ENCODE data around the gene PARD3B.

PARD3B gene

GRCh38 chr2:205047273-205047839, 502.1 kb downstream of the PARD3B start:
- Mint-ChIP-seq H3K27ac (ENCODE audit: low read depth) (no peak overlapping the region), H3K4me3 (no peak overlapping the region), H3K9me3 (peaks cover 4% of the 10 kb centered on the region), H3K4me1 (no peaks in the 10 kb centered on the region), H3K36me3 (ENCODE audit: insufficient read depth) (no peaks in the 10 kb centered on the region), H3K27me3 (no peaks in the 10 kb centered on the region)
- ATAC-seq (replicated peaks; ENCODE audit: extremely low read depth, poor library complexity, severe bottlenecking): no peak
- DNase-seq (ENCODE audit: low spot score in 2 of 2): no peak

- H3K4me3 Mint-ChIP-seq: no peak overlapping the region
- no peaks in the 10 kb centered on the region for H3K36me3 Mint-ChIP-seq (ENCODE audit: insufficient read depth)
- no peaks in the 10 kb centered on the region for H3K4me1 Mint-ChIP-seq
- H3K27me3 Mint-ChIP-seq: no peaks in the 10 kb centered on the region
- DNase-seq (ENCODE audit: low spot score in 2 of 2): no peak
- H3K27ac Mint-ChIP-seq (ENCODE audit: low read depth): no peak overlapping the region
- no peak for ATAC-seq (replicated peaks; ENCODE audit: extremely low read depth, poor library complexity, severe bottlenecking)
- H3K9me3 Mint-ChIP-seq: peaks cover 4% of the 10 kb centered on the region
Observed at GRCh38 chr2:205051417-205051816, 506.1 kb downstream of the PARD3B start.

GRCh38 chr2:205052781-205053180, 507.5 kb downstream of the PARD3B start:
- Mint-ChIP-seq H3K4me1 (no peaks in the 10 kb centered on the region), H3K9me3 (peaks cover 6% of the 10 kb centered on the region), H3K4me3 (no peak overlapping the region), H3K27me3 (no peaks in the 10 kb centered on the region), H3K36me3 (ENCODE audit: insufficient read depth) (peaks cover 1% of the 10 kb centered on the region), H3K27ac (ENCODE audit: low read depth) (no peak overlapping the region)
- no peak for DNase-seq (ENCODE audit: low spot score in 2 of 2)
- ATAC-seq (replicated peaks; ENCODE audit: extremely low read depth, poor library complexity, severe bottlenecking): no peak

DNA sequence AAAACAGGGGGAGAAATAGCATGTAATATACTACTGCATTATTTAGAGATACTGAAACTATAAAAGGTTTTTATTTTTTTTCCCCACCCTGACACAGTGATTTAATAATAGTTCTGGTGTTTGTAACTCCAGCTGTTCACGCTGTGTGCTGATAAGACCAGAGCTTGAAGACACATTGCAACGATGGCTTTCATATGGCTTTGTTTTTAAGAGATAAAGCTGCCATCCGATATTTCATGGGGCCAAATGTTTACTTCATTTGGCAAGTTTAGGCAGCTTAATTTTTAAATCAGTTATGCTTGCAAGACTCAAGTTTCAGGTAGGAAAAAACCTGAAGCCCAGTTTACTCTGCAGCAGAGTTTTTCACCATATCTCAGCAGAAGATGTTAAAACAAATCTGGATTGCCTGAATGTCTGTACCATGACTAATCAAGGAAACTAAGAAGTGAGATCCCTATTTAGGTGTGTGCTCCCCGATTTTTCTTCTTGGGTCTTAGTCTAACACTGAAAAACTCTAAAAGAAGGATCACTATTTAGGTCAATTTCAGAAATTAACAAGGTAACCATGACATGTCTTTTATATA, 508.6 kb downstream of the PARD3B start:
- H3K9me3 Mint-ChIP-seq: peaks cover 12% of the 10 kb centered on the region

GRCh38 chr2:205054789-205055188, 509.5 kb downstream of the PARD3B start:
- no peak overlapping the region for H3K27ac Mint-ChIP-seq (ENCODE audit: low read depth)

More for the DNA sequence above, 508.6 kb downstream of the PARD3B start:
- no peak for ATAC-seq (replicated peaks; ENCODE audit: extremely low read depth, poor library complexity, severe bottlenecking)
- H3K4me1 Mint-ChIP-seq: no peaks in the 10 kb centered on the region
- peaks cover 1% of the 10 kb centered on the region for H3K36me3 Mint-ChIP-seq (ENCODE audit: insufficient read depth)
- H3K4me3 Mint-ChIP-seq: no peak overlapping the region
- DNase-seq (ENCODE audit: low spot score in 2 of 2): no peak
- H3K27me3 Mint-ChIP-seq: no peaks in the 10 kb centered on the region
- no peak overlapping the region for H3K27ac Mint-ChIP-seq (ENCODE audit: low read depth)

DNA sequence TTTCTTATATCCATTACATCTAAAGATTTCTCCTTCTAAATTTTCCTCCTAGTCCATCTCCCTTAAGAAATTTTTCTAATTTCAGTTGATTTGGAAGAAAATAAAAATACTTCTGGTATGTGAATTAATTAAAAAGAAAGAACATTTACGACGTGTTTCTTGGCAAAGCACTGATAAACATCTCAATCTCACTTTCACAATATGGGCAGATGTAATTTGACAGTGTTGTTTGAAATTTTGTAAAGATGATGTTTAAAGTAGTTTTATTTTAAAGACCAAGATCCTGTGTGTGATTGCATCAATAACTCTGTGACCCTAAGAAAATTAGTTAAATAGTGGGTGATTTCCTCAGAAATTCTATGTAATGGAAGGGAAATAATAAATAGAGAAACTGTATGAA, 510.0 kb downstream of the PARD3B start:
- Mint-ChIP-seq H3K27ac (ENCODE audit: low read depth) (no peak overlapping the region), H3K36me3 (ENCODE audit: insufficient read depth) (peaks cover 1% of the 10 kb centered on the region), H3K27me3 (no peaks in the 10 kb centered on the region), H3K4me1 (no peaks in the 10 kb centered on the region), H3K4me3 (no peak overlapping the region), H3K9me3 (peaks cover 16% of the 10 kb centered on the region)
- no peak for DNase-seq (ENCODE audit: low spot score in 2 of 2)
- no peak for ATAC-seq (replicated peaks; ENCODE audit: extremely low read depth, poor library complexity, severe bottlenecking)

More at GRCh38 chr2:205054789-205055188, 509.5 kb downstream of the PARD3B start:
- Mint-ChIP-seq H3K4me3 (no peak overlapping the region), H3K36me3 (ENCODE audit: insufficient read depth) (peaks cover 1% of the 10 kb centered on the region), H3K27me3 (no peaks in the 10 kb centered on the region), H3K4me1 (no peaks in the 10 kb centered on the region), H3K9me3 (peaks cover 18% of the 10 kb centered on the region)
- ATAC-seq (replicated peaks; ENCODE audit: extremely low read depth, poor library complexity, severe bottlenecking): no peak
- DNase-seq (ENCODE audit: low spot score in 2 of 2): no peak

- H3K4me3 Mint-ChIP-seq: no peak overlapping the region
- ATAC-seq (replicated peaks; ENCODE audit: extremely low read depth, poor library complexity, severe bottlenecking) (no peak), DNase-seq (ENCODE audit: low spot score in 2 of 2) (no peak)
- peaks cover 1% of the 10 kb centered on the region for H3K36me3 Mint-ChIP-seq (ENCODE audit: insufficient read depth)
- no peaks in the 10 kb centered on the region for H3K27me3 Mint-ChIP-seq
- H3K4me1 Mint-ChIP-seq: no peaks in the 10 kb centered on the region
- no peak overlapping the region for H3K27ac Mint-ChIP-seq (ENCODE audit: low read depth)
- peaks cover 16% of the 10 kb centered on the region for H3K9me3 Mint-ChIP-seq
Observed at GRCh38 chr2:205056151-205056561, 510.9 kb downstream of the PARD3B start.

GRCh38 chr2:205058409-205058808, 513.1 kb downstream of the PARD3B start:
- DNase-seq (ENCODE audit: low spot score in 2 of 2) (no peak), ATAC-seq (replicated peaks; ENCODE audit: extremely low read depth, poor library complexity, severe bottlenecking) (no peak)
- Mint-ChIP-seq H3K27ac (ENCODE audit: low read depth) (no peak overlapping the region), H3K9me3 (peaks cover 16% of the 10 kb centered on the region), H3K27me3 (no peaks in the 10 kb centered on the region), H3K4me1 (no peaks in the 10 kb centered on the region), H3K36me3 (ENCODE audit: insufficient read depth) (peaks cover 1% of the 10 kb centered on the region), H3K4me3 (no peak overlapping the region)

DNA sequence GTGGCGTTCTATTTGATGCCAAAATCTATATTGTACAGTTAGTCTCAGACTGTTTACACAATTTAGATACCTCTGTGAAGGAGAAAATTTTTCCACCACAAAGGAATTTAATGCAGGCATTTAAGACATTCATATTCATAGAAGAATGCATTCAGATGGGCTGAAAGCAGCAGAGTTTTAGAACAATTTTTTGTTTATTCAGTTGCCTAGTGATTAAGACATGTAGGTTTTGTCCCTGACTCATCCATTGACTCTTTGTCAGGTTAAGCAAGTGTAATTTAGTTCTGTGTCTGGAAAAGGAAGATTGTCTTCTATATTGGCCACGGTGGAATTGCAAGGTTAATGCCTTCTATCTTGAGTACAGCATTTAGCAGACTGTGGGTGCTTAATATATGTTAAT, 515.0 kb downstream of the PARD3B start:
- Mint-ChIP-seq H3K36me3 (ENCODE audit: insufficient read depth) (peaks cover 1% of the 10 kb centered on the region), H3K27ac (ENCODE audit: low read depth) (no peak overlapping the region), H3K4me1 (no peaks in the 10 kb centered on the region), H3K4me3 (no peak overlapping the region), H3K27me3 (no peaks in the 10 kb centered on the region), H3K9me3 (peaks cover 16% of the 10 kb centered on the region)
- DNase-seq (ENCODE audit: low spot score in 2 of 2) (no peak), ATAC-seq (replicated peaks; ENCODE audit: extremely low read depth, poor library complexity, severe bottlenecking) (no peak)

DNA sequence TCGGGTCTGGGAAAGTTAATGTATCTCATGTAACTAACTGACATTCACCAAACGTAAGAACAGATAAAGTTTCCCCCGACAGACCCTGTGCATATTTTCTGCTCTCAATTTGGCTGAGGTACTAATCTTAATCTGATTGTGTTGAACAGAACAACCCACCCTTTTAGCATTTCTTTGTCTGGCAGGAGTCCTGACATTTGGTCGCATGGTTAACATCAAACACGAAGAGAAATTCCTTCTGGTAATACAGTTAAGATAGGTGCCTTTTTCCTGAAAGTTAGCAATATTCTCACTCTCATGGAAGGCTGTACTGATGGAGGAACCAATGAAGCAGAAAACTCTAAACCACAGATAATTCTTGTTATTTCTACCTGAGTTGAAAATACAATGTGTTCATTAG, 520.8 kb downstream of the PARD3B start:
- H3K4me1 Mint-ChIP-seq: no peaks in the 10 kb centered on the region
- no peaks in the 10 kb centered on the region for H3K27me3 Mint-ChIP-seq
- no peak overlapping the region for H3K27ac Mint-ChIP-seq (ENCODE audit: low read depth)
- no peaks in the 10 kb centered on the region for H3K9me3 Mint-ChIP-seq
- DNase-seq (ENCODE audit: low spot score in 2 of 2) (no peak), ATAC-seq (replicated peaks; ENCODE audit: extremely low read depth, poor library complexity, severe bottlenecking) (no peak)
- no peaks in the 10 kb centered on the region for H3K36me3 Mint-ChIP-seq (ENCODE audit: insufficient read depth)
- no peak overlapping the region for H3K4me3 Mint-ChIP-seq

DNA sequence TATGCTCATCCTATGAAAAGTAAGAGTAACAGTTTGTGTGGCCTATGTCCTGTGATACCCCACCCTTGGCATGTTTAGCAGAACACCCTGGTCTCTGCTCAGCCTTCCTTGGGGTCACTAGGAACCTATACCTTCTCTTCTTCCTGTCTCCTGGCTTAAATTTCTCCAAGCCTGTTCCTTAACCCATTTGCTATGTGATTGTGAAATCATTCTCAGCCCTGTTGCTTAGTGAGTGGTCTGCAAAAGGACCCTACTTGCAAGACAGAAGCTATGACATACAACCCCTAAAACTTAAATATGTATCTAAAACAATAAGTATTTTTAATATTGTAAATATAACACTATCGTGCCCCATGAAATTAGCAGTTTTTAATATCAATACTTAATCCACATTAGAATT, 524.7 kb downstream of the PARD3B start:
- DNase-seq (ENCODE audit: low spot score in 2 of 2) (no peak), ATAC-seq (replicated peaks; ENCODE audit: extremely low read depth, poor library complexity, severe bottlenecking) (no peak)
- Mint-ChIP-seq H3K4me3 (no peak overlapping the region), H3K36me3 (ENCODE audit: insufficient read depth) (no peaks in the 10 kb centered on the region), H3K27me3 (no peaks in the 10 kb centered on the region), H3K4me1 (no peaks in the 10 kb centered on the region), H3K27ac (ENCODE audit: low read depth) (no peak overlapping the region), H3K9me3 (no peaks in the 10 kb centered on the region)

- Mint-ChIP-seq H3K36me3 (ENCODE audit: insufficient read depth) (no peaks in the 10 kb centered on the region), H3K4me1 (no peaks in the 10 kb centered on the region), H3K27ac (ENCODE audit: low read depth) (no peak overlapping the region), H3K27me3 (no peaks in the 10 kb centered on the region), H3K4me3 (no peak overlapping the region), H3K9me3 (no peaks in the 10 kb centered on the region)
- ATAC-seq (replicated peaks; ENCODE audit: extremely low read depth, poor library complexity, severe bottlenecking) (no peak), DNase-seq (ENCODE audit: low spot score in 2 of 2) (no peak)
Observed at GRCh38 chr2:205070889-205071288, 525.6 kb downstream of the PARD3B start.

DNA sequence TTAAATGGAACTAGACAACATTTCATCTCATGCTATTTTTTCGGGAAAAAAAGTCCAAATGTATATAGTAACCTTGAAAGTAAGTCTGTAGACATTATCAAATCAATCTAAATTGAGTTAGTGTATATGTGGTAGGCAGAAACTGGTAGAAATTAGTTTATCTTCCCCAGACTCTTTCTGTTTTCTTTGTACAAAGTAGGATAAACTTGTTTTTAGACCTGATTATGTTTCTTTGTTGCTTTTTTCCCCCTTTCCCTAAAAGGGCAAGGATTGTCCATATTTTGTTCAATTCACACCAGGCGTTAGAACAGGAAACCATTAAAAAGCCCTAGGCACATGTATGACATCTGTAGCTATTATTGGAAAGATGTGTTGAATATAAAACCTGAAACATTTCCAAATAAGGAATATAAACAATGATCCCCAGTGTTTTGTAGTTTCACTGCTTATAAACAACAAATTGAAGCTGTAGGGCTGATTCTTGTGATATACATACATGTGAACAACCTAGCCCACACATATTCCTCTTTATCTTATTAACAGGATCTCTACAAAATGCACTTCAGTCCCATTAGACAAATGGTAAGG, 528.3 kb downstream of the PARD3B start:
- H3K4me1 Mint-ChIP-seq: no peaks in the 10 kb centered on the region
- no peaks in the 10 kb centered on the region for H3K9me3 Mint-ChIP-seq
- H3K4me3 Mint-ChIP-seq: no peak overlapping the region
- no peaks in the 10 kb centered on the region for H3K27me3 Mint-ChIP-seq
- DNase-seq (ENCODE audit: low spot score in 2 of 2): no peak
- peaks cover 1% of the 10 kb centered on the region for H3K36me3 Mint-ChIP-seq (ENCODE audit: insufficient read depth)
- ATAC-seq (replicated peaks; ENCODE audit: extremely low read depth, poor library complexity, severe bottlenecking): no peak
- H3K27ac Mint-ChIP-seq (ENCODE audit: low read depth): no peak overlapping the region
